Inferior parietal cortex (tissue), 1 donor: Measurements from ENCODE around the gene COMMD1.

Experiments
- DNase-seq: peaks from one replicate; pipeline ENCODE4 v3.0.0-alpha.2; 2016; ENCODE audit errors: extremely low spot score

The COMMD1 gene

GRCh38 chr2:62180975-62181374 lies 275.5 kb downstream of the COMMD1 start:
- DNase-seq, result no peak

GRCh38 chr2:62181843-62182242 lies 276.4 kb downstream of the COMMD1 start:
- no peak for DNase-seq

DNA sequence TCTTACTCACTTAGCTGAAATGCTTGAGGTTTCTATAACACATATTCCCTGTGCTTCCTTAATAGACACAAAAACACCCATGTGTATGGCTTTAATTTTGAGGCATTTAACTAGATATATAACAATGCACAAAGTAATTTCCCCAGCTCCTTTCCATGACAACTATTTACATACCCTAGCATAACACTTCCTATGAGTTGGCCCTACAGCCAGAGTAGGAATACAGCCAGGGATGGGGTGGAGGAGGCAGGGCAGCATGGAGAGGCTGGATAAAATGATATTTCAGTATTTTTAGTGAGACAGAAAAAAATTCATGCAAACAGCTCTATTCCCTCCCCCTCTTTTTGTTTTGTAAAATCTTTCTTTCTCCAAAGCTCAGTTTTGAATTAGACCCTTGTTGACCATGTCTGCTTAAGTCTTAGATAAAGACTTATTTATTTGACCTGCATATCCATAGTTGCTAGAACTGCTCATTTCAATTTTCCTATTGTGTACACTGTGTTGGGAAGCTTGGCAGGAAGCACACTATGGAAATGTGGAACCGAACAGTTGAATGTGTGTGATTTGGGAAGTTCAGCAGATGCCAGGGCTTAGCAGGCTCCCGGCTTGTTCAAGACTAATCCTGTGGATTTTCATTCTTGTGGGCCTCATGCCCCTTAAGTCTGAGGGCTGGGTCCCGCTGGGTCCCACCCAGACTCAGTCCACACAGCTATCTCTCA lies 279.2 kb downstream of the COMMD1 start:
- DNase-seq, result no peak
